Hematopoietic multipotent progenitor cell treated with erythropoietin and hydrocortisone succinate and interleukin-3 and kit ligand, for 15 days (in vitro differentiated cells): ENCODE measurements around the gene SGMS2.

Experiments used
- DNase-seq: peaks from one replicate; pipeline ENCODE4 v3.0.0-alpha.2; 2015; ENCODE audit warnings: low spot score

SGMS2 gene

DNA sequence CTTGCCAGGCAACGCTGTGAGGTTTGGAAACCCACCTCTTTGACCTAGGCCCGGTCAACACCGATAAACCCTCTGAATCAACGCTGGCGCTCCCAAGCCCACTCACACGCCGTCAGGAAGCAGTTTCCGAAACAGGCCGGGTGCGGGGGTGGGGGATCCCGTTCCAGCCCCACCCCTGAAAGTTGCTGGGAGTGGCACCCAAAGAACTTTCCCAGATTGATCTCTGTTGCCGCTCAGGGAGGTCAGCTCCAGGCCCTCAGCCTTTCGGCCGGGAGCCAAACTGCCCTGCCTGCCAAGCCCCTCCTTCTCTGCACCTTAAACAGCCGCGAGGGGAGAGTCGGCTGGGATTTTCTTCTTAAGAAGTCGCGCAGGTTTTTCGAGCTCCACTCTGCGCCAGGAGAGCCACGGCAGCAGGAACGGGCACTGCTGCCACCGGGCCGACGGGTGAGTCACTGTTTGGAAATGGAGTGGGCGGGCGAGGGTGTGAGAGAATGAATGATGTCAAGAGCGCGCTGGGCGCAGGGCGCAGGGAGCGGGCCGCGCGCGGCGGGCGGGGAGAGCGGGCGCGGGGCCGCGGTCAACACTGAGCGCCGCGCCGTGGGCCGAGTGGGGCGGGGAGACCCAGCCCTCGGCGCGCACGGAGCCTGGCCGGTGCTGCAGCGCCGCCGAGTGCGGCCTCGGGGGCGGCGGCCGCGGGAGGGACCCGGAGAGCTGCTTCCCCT, at the start of gene SGMS2:
SGMS2 (plus strand) TSS at position 583 of the 722 bp plus-strand sequence. CDS start 70,622 bp downstream, outside the sequence.
- DNase-seq, result no peak

DNA sequence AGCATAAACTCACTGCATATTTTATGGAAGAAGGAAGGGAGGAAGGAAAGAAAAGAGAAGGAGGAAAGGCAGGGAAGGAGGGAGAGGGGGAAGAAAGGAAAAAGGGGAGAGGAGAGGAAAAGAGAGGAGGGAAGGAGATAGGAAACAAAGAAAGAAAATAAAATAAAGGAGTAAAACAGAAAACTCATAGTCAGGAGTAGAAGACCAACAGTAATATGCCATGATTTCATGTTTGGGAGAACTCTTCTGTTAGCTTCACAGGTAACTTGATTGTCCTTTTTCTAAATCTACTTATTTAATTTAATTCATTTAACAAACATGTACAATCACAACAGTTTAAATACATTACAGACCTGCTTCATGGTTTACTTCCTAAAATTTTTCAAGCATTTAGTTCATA, 46.8 kb upstream of the SGMS2 start:
- DNase-seq, result no peak

DNA sequence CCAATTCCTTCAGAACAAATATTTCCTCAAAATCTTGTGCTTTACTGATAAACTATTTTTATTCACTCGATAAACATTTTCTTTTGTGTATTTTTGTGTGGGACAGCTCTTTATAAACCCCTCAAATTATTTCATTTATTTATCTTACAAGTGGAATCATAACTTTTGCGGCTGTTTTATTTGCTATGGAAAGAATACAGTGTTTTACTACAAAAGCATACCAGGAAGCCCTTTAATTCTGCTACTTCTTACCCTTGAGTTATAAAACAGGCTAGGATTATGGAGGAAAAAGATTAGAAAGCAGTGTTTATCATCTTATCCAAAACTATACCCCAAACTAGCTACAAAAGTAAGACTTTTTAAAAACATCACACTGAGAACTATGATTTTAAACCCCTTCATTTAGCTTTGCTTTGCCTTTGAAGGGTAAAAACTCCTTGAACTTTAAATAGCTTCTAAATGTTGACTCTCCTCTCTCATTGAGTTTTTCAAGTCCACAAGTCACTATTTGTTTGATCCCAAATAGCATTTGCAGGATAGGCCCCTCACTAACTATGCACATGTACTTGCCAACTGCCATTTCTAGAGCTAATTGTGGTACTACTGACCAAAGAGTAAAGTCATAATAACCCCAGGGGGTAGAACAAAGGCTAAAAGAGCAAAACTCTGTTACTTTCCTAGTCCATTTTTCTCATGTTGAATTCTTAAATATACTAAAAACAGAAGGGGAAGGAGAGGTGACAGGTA, 45.8 kb upstream of the SGMS2 start:
- no peak for DNase-seq

DNA sequence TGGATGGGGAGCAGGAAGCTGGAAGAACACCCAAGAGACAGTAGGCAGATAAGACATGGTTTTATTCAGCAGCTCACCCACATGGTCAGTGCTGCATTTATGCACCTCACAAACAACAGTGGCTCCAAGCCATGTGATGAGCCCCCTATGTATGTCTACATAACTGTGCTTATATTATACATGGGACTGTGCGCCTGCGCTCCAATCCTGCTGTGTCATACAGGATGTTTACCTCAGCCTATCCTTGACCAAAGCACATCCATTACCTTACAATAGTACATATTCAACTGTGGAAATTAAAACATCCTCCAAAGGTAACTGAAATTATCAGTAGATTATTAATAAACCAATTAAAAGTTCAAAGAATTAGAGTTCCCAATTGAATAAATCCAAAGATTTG, 44.1 kb upstream of the SGMS2 start:
- DNase-seq, result no peak

DNA sequence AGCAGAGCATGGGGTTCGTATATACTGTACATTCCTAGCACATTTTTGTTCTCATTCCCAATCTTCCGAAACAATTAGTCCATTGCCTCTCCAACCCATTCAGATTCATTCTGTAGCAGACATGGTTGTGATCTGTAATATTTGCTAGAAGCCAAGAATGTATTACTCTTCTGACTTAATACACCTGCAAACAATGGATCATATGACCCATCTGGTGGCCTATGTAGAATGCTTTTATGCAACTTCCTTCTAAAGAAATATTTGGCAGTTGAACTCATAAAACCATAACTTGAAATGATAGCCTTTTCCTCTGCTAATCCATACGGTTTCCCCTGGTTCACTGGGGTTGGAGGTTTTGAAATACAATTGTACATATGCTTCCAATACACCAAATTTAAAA, 32.8 kb upstream of the SGMS2 start:
- DNase-seq, result no peak

DNA sequence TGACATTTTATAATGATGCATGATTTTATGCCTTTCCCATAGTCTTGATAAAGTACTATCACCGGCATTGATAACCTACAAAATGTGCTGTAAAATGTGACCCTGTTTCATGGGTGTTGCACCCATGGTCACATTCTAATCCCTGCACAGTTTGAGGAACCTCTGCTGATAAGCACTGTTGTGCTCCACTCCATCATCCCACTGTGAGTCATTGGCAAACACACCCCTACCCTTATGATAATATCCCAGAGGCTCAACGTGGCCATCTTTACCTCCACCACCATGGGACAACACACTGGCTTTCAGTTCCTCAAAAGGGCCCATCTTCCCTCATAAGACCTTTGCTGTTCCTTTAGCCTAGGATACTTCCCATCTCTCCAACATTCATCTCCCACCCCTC, 32.0 kb upstream of the SGMS2 start:
- no peak for DNase-seq

DNA sequence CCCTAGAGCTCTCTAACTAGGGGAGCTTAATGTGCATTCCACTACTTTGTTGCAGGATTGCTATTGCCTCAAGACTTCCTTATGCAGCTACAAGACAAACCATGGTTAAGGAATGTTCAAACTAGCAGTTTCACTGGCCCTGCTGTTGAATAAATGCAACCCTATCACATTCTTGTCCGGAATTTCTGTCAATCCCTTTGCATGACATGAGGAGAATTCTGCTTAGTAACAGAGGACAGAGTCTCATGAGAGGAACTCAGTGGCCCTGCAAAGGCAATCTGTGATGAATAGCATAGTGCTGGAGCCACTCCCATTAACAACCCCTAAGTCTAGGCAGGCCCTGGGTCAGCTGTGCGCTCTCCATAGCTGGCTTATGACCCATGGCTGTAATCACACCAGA, 30.7 kb upstream of the SGMS2 start:
- DNase-seq, result no peak

DNA sequence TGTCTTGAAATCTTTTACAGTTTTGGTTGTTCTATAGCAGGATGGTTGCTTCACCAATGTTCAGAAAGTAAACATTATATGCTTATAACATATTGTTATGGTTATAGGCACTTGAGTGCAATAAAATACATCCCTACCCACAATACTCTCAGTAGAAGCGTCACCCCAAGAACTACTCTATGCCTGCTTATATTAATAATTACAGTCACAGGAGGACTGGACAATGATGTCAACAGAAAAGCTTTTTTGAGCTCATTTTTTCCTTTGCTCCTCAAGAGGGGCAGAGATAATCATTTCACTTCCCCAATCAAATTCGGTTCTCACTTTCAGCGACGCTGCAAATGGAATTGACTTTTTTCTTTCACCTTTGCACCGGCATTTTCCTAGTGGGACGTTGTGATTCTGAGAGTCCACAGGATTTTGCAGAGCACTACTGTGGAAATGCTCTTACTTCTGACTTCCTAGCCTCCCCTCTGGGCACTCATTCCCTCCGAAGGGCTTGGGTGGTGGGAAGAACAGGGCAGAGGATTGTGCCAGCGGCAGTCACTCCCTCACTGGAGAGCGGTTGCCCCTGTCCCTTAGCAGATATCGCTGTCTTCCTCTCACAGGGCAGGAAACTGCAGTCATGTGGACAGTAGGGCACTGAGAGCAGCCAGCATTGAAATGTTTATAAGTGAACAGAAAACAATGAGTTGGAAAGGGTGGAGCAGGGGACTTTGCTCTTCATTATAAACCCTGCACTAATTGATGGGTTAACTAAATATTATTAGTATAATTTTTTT, 24.9 kb upstream of the SGMS2 start:
- no peak for DNase-seq

DNA sequence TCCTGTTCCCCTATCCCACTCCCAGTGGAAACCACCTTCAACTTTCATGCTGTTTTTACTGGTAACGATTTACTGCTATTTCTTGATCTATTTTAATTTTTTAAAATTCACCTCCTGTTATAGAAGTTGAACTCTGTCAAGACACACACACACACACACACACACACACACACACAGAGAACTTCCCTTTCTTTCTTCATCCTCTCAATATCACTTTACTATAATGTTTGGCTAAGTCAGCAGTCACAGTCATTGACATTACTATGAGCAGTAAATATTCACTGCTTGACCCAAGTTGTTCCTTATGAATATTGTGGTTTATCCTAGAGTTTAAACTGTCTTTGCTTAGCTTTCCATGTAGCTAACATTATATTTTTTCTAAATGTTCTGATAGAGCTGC, 24.0 kb upstream of the SGMS2 start:
- no peak for DNase-seq

DNA sequence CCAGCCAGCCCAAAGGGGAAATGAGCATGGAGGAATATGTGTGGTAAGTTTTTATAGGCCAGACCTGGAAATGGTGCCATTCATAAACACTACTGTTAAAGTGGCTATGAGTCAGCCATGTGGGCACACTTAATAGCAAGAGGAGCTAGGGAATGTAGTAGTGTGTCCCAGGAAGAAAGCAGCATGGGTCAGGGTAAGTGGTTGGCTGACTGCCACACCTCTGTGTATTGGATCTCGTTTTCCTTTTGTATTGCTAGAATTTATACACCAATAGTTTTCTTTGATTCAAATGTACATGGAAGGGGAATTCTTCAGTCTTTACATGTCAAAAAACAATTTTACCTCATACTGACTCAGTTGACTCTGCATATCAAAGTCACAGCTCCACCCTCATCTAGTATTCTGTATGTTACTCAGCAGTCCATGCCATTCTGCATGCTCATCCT, 22.9 kb upstream of the SGMS2 start:
- no peak for DNase-seq

DNA sequence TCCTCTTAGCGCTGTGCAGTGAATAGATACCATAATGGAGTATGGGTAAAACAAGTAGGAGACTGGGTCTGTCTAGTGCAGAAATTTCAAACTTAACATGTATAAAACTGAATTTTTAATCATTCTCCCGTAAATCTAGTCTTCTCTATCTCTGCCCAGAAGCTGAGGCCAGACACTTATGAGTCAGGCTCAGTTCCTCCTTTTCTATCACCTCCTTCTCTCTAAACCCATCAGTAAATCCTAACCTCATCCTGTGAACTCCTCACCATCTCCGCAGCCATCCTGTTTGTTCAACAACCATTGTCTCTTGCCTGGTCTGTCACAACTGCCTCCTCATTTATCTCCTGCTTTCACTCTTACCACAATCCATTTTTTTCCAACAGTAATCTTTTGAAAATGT, 19.8 kb upstream of the SGMS2 start:
- DNase-seq, result no peak

DNA sequence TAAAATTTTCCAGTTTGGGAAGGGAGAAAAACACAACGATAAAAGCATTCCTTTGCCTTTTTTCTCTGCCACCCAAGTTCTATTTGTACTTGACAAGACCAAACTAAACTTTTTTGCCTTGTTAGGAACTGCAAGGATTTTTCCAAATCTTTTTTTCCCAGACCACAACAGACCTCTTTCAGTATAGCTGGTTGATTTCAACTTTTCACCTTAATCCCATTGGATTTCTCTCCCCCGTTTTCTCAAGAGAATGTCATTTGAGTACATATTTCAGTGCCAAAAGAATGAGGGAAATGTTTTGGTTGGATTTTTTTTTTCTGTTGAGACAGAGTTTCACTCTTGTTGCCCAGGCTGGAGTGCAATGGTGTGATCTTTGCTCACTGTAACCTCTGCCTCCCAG, 18.5 kb upstream of the SGMS2 start:
- DNase-seq, result no peak

DNA sequence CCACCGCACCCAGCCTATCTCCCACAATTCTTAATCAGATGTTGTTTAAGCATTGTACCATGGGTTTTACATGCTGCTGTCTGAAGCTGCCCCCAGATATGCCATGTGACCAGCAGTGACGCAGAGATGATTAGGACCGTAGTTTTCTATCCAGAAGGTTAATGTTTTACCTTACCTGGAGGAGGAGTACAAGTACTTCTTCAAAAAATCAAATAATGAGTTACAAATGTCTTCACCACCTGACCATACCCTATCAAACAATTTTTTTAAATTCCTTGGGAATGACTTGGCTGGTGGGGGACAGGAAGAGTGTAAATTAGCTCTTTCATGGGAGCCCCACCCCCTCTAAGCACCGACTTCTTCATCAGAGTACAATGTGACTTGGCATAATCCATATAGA, 16.2 kb upstream of the SGMS2 start:
- DNase-seq, result no peak

DNA sequence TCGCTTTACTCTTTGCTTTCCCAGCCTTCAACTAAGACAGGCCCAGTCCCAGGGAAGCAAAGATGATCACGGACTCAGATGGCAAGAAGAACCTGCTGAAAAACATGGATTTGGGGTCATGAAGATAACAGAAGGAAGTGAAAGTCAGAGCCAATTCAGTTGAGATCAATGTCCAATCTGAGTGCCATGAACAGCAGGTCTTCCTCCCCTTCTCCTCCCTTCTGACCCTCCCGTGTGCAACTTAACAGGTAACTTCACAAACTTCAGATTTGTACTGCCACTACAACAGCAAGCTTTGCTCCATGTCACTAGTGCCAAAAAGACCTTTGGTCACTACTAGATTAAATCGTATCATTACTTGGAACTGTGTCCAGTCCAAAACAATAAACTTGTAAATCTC, 15.5 kb upstream of the SGMS2 start:
- DNase-seq, result no peak

DNA sequence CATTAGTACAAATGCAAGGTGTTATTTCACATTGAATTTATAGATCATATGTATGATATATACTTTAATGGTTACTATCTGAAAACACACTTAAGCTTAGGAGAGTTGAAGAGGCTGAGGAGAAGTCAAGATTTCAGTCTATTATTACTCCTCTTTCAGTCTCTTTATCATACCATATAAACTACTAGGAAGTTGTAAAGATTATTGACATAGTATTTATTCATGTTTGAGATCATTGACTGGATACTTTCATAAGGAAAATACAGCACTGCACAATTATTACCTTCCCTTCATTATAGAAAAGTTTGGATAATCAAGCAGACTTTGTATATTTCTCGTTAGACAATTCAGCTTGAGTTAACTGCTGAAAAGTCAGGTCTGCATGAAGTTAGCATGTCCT, 10.0 kb upstream of the SGMS2 start:
- no peak for DNase-seq

DNA sequence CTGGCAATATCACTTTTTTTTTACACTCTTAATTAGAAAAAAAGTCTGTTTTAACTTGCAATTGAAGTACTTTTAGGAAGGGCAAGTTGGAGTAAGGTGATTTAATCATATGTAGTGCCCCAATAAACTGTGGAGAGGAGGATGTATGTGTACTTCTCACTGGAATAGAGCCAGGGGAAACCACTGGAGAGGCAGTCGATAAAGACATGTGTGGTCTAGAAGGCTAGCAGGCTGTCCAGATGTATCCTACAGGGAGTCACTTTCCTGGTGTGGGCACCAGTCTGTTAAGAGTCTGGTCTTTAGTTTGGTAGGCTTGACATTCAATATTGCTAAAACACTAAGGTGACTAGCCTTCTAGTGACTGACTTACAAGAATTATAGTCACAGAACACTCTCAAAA, 9.6 kb upstream of the SGMS2 start:
- no peak for DNase-seq

DNA sequence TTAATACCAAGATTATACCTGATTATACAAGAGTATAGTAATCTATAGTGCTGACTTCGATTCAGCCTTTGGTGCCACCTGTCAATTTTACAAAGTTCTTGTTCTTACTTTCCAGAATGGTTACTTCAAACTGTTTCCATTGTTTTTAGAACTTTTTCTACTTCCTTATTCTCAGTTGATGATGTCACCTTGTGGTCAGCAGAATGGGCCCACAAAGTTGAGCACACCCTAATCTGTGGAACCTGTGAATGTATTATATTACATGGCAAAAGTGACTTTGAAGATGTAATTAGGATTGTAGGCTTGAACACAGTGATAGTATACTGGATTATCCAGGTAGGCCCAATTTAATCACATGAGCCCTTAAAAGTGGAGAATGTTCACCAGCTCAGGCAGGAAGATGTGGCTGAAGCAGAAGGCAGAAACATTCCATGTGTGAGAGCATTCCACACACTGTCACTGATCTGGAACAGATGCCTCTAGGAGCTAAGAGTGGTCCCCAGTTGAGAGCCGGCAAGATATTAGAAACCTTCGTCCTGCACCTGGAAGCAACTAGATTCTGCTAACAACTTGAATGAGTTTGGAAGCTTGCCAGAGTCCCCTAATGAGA, 6.3 kb upstream of the SGMS2 start:
- no peak for DNase-seq

DNA sequence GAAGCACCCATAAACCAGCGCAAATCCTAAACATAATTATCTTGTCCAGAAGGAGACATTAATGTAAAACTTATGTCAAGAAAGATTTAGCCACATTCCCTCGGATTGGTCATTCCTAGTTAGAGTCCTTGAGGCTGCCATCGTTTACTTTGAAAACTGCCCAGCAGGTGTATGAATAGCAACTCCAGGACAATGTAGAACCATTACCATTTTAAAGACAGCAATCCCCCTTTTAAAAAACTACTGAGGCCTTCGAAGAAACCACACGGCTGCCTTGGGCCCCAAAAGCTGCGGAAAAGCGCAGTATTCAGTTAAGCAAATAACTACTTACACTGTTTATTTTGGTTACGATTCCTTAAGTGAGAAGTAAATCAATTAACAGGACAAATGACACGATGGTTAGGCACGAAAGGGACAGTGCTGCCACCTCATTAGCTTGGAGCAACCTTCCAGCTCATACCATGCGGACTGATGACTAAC, 822 bp upstream of the SGMS2 start:
- DNase-seq, result no peak

DNA sequence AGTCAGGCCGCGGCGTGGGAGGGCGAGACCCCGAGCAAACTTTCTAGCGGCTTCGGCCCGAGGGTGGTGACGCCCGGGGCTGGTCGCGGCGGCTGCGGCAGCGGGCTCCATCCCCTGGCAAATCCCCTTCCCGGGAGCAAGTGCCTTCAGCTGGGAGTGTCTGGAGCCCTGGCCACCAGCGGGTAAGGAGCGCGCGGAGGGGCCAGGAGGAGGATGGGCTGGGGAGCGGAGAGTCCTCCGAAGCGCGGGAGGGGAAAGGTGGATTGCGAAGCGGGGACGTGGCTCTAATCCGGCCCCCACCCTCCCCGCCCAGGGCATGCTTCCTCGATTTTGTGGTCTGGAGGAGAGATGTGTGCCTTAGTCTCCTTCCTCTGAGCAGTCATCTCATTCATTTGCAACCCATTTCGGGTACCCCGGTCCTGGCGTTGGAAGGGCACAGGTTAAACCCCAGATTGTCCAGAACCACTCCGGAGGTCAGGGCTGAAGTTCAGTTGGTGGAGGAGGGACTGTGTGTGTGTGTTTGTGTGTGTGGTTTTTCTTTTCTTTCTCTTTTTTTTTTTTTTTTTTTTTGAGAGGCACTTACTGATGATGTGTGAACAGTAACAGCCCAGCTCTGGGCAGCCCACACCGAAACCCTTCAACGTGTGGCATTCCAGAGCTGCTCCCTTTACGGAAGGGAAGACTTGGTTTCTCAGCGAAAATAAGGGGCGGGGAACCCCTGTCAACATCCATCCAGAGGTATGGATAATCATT, 516 bp downstream of the SGMS2 start:
- no peak for DNase-seq

DNA sequence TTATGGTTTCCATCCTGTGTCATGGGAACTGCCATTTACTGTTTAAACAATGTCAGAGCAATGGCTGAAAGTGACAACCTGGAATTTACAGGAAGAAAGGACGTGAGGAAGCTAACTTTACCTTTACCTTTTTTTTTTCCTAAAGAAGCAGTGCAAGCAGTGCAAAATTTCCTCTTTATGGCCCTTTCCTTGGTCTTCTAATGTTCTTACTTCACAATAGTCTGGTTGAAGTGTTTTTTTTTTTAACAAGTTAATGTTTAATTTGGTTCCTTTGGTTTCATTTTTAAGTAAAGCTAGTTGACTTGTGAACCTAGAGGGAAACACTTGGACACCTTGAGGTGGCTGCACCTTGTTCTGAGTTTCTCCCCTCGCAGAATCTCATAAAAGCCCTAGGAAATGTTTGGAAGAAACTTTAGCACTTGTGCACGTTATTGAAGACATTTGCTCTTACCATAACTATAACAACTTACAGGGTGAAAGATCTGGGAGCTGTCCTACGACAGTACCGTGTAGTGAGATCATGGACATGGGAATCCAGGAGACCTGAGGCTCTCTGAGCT, 1.8 kb downstream of the SGMS2 start:
- no peak for DNase-seq
